KMS-11 (cell line): Measurements from ENCODE around the gene KHDC4.

Experiments used
- H2AFZ ChIP-seq: fragments of 200-600 bp; sonication (generic); 2 replicates; pipeline ENCODE4 v1.6.1; 2016; ENCODE audit warnings: antibody characterized with exemption, mixed run types, low read depth
- H3K27ac ChIP-seq: fragments of 200-600 bp; sonication (generic); 2 replicates; pipeline ENCODE4 v1.6.1; 2016; ENCODE audit warnings: mild to moderate bottlenecking, mixed run types
- H3K27me3 ChIP-seq: fragments of 200-600 bp; sonication (generic); 2 replicates; pipeline ENCODE4 v1.6.1; 2017; ENCODE audit warnings: mild to moderate bottlenecking, low read depth, mixed run types, moderate library complexity; ENCODE audit not compliant: insufficient read depth
- H3K36me3 ChIP-seq: fragments of 200-600 bp; sonication (generic); 2 replicates; pipeline ENCODE4 v1.6.1; 2017; ENCODE audit warnings: mild to moderate bottlenecking, mixed run types; ENCODE audit not compliant: insufficient read depth
- H3K4me1 ChIP-seq: fragments of 200-600 bp; sonication (generic); 2 replicates; pipeline ENCODE4 v1.6.1; 2016; ENCODE audit warnings: mild to moderate bottlenecking, low read depth, mixed run types; ENCODE audit not compliant: poor library complexity, severe bottlenecking
- H3K4me2 ChIP-seq: fragments of 200-600 bp; sonication (generic); 2 replicates; pipeline ENCODE4 v1.7.0; 2016; ENCODE audit warnings: mild to moderate bottlenecking, mixed run types
- H3K4me3 ChIP-seq: fragments of 200-600 bp; sonication (generic); IDR thresholded peaks from 2 replicates; pipeline ENCODE4 v1.6.1; 2017; ENCODE audit warnings: low read depth, low read length, mixed read lengths; ENCODE audit not compliant: insufficient read depth
- H3K79me2 ChIP-seq: fragments of 200-600 bp; sonication (generic); 2 replicates; pipeline ENCODE4 v1.6.1; 2016; ENCODE audit warnings: low read depth, mixed run types; ENCODE audit not compliant: insufficient read depth
- H3K9ac ChIP-seq: fragments of 200-600 bp; sonication (generic); 2 replicates; pipeline ENCODE4 v1.6.1; 2016; ENCODE audit warnings: mild to moderate bottlenecking, mixed run types
- H4K20me1 ChIP-seq: fragments of 200-600 bp; sonication (generic); 2 replicates; pipeline ENCODE4 v1.6.1; 2016; ENCODE audit warnings: mild to moderate bottlenecking, mixed run types; ENCODE audit not compliant: insufficient read depth
- CTCF ChIP-seq: fragments of 200-600 bp; sonication (generic); conservative IDR thresholded peaks from 2 replicates; pipeline ENCODE4 v1.6.1; 2017; ENCODE audit warnings: low read depth, mild to moderate bottlenecking, antibody characterized with exemption, low read length, moderate library complexity, mixed read lengths

The KHDC4 gene

GRCh38 chr1:155961937-155962336 lies 27.7 kb upstream of the KHDC4 start:
- Histone ChIP-seq H3K27me3 (no peaks in the 10 kb centered on the region), H3K4me3 (no peak overlapping the region), H3K79me2 (peaks cover 29% of the 10 kb centered on the region; the same call in 1 of the 2 replicates), H2AFZ (no peak overlapping the region), H3K4me2 (no peak overlapping the region), H3K4me1 (peaks cover 22% of the 10 kb centered on the region), H3K27ac (no peak overlapping the region), H4K20me1 (no peaks in the 10 kb centered on the region), H3K9ac (no peak overlapping the region), H3K36me3 (peaks cover 71% of the 10 kb centered on the region)
- no peak for TF ChIP-seq CTCF

GRCh38 chr1:155960081-155960745 lies 26.0 kb upstream of the KHDC4 start:
- Histone ChIP-seq H3K27ac (peak overlapping the region; percentile 1; the same call in 1 of the 2 replicates), H3K27me3 (no peaks in the 10 kb centered on the region), H3K36me3 (peaks cover 73% of the 10 kb centered on the region), H3K9ac (no peak overlapping the region), H2AFZ (no peak overlapping the region), H3K4me3 (no peak overlapping the region), H4K20me1 (no peaks in the 10 kb centered on the region), H3K4me1 (peaks cover 22% of the 10 kb centered on the region), H3K79me2 (peaks cover 24% of the 10 kb centered on the region; the same call in 1 of the 2 replicates), H3K4me2 (no peak overlapping the region)
- TF ChIP-seq CTCF, result no peak

GRCh38 chr1:155957411-155957915 lies 23.2 kb upstream of the KHDC4 start:
- Histone ChIP-seq H3K9ac (no peak overlapping the region), H3K79me2 (peaks cover 23% of the 10 kb centered on the region; the same call in 1 of the 2 replicates), H3K27me3 (no peaks in the 10 kb centered on the region), H3K36me3 (peaks cover 73% of the 10 kb centered on the region), H2AFZ (no peak overlapping the region), H3K27ac (no peak overlapping the region; the same call in 1 of the 2 replicates), H3K4me3 (no peak overlapping the region), H3K4me2 (no peak overlapping the region), H3K4me1 (peaks cover 12% of the 10 kb centered on the region), H4K20me1 (no peaks in the 10 kb centered on the region)
- no peak for TF ChIP-seq CTCF

- TF ChIP-seq CTCF, result no peak
- Histone ChIP-seq H4K20me1 (no peaks in the 10 kb centered on the region), H3K9ac (no peak overlapping the region)
These were observed 20.4 kb upstream of the KHDC4 start for GRCh38 chr1:155954645-155955044.

More at GRCh38 chr1:155954645-155955044, 20.4 kb upstream of the KHDC4 start:
- Histone ChIP-seq H2AFZ (no peak overlapping the region), H3K4me3 (no peak overlapping the region), H3K4me1 (peaks cover 15% of the 10 kb centered on the region), H3K27ac (no peak overlapping the region), H3K79me2 (peaks cover 30% of the 10 kb centered on the region; the same call in 1 of the 2 replicates), H3K4me2 (no peak overlapping the region), H3K27me3 (no peaks in the 10 kb centered on the region), H3K36me3 (peaks cover 78% of the 10 kb centered on the region)
